ENCODE data around the gene TLCD3B.

DNA sequence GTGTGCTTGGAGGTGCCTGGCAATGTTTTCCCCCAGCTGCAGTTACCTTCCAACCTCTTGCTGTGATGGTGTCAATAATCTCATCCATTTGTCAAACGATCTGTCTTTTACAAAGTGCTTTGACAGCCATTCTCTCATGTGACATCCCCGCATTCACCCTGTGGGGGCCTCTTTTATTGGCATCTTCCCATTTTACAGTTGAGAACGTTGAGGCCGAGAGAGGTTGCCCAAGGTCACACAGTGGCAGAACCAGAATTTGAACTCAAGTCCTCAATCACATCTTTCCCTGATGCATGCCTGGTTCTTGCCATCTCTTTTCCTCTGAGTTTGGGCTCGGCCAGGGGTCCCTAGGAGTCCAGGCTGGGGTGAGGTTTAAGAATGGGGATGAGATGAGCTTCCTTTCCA is 55.9 kb downstream of the TLCD3B start:
- TF ChIP-seq, protein P1, sequence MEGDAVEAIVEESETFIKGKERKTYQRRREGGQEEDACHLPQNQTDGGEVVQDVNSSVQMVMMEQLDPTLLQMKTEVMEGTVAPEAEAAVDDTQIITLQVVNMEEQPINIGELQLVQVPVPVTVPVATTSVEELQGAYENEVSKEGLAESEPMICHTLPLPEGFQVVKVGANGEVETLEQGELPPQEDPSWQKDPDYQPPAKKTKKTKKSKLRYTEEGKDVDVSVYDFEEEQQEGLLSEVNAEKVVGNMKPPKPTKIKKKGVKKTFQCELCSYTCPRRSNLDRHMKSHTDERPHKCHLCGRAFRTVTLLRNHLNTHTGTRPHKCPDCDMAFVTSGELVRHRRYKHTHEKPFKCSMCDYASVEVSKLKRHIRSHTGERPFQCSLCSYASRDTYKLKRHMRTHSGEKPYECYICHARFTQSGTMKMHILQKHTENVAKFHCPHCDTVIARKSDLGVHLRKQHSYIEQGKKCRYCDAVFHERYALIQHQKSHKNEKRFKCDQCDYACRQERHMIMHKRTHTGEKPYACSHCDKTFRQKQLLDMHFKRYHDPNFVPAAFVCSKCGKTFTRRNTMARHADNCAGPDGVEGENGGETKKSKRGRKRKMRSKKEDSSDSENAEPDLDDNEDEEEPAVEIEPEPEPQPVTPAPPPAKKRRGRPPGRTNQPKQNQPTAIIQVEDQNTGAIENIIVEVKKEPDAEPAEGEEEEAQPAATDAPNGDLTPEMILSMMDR (conservative IDR thresholded peaks at IDR 0.05; ENCODE audit: low read length) = no peak
- no peak for TF ChIP-seq EZH2phosphoT487 (IDR thresholded peaks at IDR 0.05; ENCODE audit: borderline replicate concordance, low read depth, low read length)
